ENCODE data around the gene FRMD4A.

Gene FRMD4A

DNA sequence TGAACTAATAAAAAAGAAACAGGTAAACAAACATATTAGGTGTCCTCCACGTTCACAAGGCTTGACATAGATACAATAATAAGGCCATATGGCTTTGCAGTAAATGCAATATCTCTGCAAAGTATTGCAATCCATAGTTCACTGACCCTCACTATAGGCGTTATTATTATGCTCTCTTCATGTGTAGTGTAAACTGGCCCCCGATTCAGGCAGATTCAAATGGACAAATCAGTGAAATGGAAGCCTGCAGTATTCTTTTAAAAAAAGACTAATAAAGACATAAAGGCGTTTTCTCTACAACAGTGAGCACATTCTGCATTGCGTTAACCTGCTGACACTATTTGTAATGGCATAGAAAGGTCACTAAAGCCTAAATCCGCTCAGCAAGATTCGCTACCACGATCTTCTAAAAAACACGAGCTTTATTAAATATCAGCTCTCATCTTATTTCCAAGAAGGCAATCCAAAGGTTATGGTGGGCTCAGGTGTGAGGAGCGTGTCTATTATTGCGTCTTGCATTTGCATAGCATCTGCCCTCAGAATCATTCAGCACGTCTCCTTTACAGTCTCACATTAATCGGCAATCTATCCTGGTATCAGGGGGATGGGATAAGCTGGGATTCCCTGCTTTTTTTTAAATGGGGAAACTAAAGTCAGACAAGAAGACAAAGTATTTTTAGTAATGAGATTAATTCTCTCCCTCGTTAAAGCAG, 36.2 kb downstream of the FRMD4A start:
- no peak for DNase-seq (ENCODE audit: low read depth in 2 of 2)

DNA sequence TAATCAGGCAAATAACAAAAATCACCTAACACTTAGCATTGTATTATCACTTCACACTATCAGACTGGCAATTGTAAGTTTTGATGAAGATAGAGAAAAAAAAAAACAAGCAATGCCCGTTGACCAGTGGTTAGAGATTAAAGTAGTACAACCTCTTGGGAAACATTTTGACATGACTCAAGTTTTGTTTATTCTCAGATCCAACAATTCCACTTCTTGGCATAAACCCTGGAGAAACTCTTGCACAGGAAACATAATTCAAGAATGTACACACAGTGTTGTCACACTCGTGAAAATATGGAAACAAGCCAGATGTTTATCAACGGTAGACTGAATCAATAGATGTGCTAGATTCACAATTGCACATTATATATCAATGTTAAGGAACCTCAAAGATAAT, 37.2 kb downstream of the FRMD4A start:
- no peak for DNase-seq (ENCODE audit: low read depth in 2 of 2)

DNA sequence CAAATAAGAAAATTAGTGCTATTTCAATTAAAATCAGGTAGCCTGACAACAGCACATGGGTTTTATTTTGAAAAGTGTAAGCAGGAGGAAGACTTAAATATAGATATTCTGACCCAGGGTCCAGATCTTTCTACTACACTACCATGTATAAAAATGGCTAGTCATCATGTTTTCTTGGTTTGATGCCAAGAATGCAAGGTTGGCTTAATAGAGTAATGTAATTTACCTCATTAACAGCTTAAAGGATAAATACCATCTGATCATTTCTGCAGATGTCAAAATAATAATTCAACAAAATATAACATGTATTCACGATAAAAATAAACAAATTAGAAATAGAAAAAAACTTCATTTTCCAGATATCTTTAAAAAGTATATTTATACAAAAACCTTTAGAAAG, 39.4 kb downstream of the FRMD4A start:
- no peak for DNase-seq (ENCODE audit: low read depth in 2 of 2)

DNA sequence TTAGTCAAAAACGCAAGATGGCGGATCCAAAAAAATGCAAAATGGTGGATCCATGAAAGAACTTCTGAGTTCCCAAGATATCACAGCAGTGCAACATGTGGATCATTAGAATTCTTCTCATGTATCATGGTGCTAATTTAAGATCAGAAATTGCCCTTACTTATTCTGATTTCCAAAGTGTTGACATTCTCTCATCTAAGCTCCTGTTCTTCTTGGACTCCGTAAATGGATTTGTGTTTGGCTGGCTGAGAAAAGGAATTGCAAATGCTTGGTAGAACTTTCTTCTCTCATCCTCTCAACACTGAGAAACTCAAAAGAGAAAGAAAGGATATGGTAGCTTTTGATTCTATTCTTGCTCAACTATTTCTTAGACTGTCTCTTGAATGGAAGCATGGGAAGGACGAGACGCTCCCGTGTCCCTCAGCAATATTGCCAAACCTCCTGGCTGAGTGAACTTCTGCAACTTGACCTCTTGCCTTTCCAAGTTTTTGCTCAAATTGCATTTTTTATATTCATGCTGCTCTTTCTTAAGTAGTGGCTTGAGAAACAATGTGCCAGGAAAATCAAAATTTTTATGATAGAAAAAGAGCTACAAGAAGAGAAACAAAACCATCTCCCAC, 44.7 kb downstream of the FRMD4A start:
- no peak for DNase-seq (ENCODE audit: low read depth in 2 of 2)

DNA sequence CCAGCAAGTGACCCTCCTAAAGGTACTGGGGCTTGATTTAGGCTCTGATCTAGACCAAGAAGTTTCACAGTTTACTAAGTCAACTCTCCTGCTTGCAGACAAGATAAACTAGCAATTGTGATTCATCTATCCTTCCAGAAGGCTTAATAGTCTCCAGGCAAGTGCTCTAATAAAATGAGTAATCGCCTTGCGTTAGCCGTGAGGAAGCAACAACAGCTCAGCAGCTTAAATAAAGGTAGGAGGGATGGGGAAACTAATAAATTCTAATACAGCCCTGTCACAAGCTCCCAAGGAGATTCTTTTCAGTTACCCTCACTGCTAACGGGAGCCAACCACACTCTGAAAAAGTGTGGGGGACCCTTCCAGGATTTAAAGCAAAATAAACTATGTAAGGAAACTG, 48.4 kb downstream of the FRMD4A start:
- DNase-seq (ENCODE audit: low read depth in 2 of 2): no peak

DNA sequence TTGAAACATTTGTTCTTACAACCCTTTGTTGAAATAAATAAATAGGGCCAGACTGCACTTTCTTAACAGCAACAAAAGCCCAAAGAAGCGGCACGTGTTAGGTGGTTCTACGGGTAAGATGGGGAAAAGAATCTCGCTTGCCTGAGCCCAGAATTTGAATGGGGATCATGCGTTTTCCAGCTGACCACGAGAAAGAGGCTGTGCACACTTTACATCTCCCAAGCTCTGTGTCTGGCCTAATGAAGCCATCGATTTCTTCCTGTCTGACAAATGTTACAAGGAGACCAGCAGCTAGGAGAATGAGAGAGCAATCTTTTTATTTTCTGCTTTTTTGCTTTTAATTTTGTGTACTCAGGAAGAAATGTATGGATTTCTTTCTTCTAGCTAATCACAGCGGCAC, 52.2 kb downstream of the FRMD4A start:
- DNase-seq (ENCODE audit: low read depth in 2 of 2): no peak

DNA sequence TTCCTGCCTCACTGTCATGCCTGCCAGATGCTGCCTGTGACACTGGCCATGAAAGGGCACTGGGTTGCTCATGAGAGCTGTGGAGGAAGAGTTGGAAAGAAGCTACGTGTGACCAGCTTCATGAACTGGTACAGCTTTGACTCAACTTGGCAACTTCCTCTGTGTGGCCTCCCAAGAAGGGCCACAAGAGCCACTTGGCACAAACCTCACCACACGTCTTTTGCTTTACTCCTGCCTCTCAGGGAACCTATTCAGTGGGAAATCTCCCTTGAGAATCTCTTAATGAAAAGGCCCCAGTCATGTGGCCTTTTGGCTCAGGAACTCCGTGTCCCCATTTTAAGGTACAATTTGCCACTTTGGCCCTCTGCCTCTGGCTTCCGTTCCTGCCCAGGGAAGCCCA, 54.5 kb downstream of the FRMD4A start:
- no peak for DNase-seq (ENCODE audit: low read depth in 2 of 2)

DNA sequence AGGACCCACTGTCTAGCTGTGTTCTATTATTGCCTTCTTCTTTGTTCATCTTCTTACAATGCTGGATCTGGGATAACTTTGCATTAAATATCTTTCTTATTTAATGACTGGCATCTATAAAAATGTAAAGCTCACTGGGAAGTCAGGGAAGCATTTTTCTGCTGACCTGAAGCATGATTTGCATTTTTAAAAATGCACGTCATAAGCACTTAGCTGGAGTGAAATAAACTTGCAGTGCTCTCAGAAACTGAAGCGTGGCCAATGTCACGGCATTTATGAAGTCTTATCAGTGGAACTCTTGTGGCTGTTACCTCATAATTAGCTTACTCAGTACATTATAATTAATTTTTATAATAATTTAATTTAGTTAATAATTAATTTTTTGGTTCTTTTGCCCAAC, 59.1 kb downstream of the FRMD4A start:
- DNase-seq (ENCODE audit: low read depth in 2 of 2): no peak

DNA sequence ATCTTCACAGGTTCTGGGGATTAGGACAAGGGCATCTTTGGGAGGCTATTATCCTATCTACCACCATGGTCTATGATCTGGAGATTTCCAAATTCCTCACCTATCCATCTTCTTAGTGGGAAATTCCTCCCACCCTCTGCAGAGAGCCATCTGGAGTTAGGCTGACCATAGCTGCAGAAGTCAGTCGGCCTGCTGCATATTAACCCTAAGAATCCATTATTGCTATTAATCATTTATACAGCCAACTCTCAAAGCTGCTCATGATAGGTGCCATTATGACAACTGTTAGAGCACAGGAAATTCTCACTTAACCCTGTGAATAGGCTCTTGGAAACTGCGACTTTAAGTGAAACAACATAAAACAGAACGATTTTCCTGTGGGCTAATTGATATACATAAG, 60.4 kb downstream of the FRMD4A start:
- DNase-seq (ENCODE audit: low read depth in 2 of 2): no peak

DNA sequence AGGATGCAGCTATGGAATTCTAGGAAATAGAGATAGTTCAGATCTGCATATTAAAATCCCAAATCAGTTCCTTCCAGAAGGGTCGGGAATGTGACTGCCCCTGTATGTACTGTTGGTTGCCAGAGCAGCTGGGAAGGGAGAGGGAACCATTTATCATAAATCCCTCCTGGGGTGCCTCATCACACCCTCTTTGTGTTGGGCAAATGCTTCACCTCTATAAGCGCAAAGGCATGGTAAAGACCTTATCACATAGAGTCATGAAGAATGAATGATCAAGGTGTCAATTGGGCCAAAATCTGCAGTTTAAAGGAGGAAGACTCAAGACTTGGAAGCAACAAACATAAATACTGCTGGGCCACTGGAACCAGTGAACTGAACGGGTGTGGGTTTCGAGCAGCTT, 65.0 kb downstream of the FRMD4A start:
- DNase-seq (ENCODE audit: low read depth in 2 of 2): no peak

DNA sequence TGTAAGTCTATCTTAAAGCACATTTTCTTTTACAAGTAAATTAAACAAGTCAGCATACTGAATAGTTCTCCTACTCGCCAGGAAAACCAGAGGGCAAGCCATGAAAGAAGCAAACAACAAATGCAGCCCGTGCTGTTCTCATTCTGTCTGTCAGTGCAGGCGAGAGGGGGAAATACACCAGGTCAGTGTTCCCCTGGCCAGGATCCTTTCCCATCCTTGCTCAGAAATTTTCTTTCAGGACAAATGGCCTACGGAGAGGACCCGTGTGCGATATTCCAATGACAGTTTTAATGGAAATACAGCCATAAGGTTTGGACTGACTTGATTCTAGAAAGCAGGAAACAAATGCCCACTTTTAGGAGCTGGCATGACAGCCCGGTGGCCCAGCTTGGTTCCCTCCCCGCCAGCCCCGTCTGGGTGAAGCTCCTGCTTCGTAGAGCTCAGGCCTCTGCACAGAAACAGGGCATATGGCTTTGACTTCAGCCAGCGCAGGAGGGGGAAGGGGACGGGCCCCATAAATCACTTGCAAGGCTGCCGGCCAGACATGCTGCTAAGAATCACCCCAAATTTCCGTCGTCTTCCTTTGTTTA, 67.8 kb downstream of the FRMD4A start:
- DNase-seq (ENCODE audit: low read depth in 2 of 2): no peak

DNA sequence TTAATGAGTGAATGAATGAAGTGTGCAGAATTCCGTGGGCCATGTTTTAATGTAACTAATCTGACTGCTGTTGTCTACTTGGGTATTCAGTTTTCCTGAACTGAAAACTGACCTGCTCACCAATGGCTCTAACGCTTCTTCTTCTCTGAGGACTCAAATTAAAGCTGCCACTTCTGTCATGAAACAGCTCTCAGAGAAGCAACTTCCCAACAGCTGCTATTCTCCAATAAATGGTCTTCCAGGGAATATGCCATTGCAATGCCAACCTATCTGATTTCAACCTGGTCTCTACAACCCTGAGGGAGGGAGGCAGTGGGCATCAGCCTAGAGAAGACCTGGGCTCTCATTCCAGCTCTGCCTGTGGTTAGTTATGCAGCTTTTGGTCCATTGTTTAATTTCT, 69.4 kb downstream of the FRMD4A start:
- no peak for DNase-seq (ENCODE audit: low read depth in 2 of 2)

DNA sequence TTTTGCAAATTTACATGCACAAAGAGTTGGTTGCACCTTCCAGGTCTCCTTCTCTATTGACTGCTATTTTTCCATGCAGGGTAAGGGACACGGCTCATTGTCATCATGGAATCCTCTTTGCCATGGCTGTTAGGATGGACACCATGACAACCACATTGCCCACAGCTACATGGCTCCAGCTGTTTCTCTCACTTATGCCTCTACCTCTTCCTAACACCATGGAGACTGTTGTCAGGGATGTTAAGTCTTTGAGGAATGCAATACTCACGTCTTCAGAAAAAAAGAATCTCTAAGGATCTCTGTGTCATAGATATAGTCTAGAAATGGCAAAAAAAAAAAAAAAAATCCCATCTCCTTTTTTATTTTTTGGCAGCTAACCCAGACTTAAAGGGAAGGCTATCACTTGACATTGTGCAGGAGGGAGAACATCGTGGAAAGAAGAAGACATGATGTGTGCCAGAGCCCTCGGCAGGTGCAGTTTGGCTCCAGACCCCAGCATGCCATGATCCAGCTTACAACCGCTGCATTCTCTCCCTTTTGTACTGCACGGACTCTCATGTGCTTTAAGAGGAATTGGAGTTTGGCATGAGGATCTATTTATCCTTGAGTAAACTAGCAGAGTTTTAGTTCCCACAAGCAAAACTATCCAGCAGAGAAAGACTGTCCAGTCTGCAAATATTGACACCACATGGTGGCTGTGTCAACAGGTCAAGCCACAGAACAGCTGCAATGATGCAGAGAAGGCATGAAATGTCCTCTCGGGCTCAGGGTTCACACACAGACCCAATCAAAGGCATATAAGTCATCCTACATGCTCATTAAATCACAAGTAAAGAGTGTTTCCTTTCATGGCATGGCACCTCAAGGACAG, 70.8 kb downstream of the FRMD4A start:
- no peak for DNase-seq (ENCODE audit: low read depth in 2 of 2)

DNA sequence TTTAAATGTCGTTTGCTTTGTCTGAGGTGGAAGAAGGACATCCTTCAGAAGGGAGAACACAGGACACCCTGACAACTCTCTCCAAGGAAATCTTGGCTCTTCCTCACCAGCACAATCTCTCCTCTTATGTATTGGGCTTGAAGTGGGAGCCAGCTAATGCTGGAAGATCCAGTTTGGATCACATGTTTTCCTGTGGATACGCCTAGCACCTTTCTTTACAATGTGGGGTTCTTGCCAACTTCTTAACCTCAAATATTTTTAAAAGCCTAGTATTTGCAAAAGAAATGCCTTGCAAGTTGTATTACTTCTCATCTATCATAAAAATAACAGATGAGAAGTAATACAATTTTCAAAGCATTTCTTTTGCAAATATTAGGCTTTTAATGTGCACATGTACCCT, 76.4 kb downstream of the FRMD4A start:
- no peak for DNase-seq (ENCODE audit: low read depth in 2 of 2)

DNA sequence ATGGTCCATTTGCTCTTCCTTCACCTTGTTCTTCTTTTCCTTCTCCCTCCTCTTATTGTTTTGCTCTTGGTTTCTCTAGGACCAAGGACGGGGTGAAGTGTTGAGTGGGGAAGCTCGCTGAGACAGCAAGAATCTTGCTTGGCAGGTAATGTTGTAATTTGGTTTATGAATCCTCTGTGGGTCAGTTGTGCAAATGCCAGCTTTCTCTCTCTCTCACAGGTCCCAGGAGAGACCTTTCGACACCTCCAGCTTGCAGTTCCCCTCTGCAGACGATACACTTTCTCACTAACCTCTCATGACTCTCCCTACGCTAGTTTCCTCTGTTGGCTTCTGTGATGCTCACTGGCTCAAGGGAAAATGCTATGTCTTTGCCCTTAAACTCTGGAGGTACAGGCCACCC, 77.0 kb downstream of the FRMD4A start:
- DNase-seq (ENCODE audit: low read depth in 2 of 2): no peak

DNA sequence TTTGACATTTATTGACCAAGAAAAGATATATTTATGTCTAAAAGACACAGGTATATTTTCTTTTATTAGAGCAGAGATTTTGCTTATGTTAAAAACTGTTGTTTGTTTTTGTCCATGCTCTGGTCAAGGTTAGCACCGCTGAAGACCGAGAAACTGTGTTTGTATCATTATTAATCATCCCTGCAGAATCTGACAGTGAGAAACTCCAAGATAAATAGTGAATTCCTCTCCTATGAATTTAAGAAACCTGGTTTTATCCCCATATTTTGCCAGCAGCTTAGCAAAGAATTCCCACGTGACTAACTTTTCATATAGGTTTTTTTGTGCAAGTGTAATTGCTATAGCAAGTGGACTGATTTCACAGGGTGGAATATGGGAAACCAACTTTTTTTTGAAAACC, 77.6 kb downstream of the FRMD4A start:
- no peak for DNase-seq (ENCODE audit: low read depth in 2 of 2)

DNA sequence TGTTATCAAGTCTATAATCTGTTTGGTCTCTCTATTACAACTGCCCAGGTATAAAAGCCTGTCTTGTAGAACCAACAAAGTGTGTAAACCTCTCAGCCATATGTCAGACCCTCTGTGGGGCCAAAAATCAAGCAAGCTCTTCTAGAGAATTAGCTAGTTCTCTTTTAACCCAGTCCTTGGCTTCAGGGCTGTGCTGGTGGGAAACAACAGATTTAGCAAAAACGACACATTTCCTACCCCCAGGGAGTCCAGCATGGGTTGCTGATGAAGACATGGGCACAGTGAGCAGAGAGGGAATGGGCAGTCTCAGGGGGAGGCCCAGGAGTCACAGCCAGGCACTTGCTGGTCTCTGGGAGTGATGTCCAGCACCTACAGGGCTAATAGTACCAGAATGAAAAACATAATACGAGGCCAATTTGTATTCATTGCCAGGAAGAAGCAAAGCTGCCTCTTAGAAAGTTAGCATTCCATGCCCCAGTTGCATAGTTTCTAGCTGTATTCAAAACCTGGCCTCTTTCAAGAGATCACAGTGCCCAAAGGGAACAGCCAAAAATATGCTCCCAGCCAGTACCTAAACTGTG, 80.1 kb downstream of the FRMD4A start:
- no peak for DNase-seq (ENCODE audit: low read depth in 2 of 2)

DNA sequence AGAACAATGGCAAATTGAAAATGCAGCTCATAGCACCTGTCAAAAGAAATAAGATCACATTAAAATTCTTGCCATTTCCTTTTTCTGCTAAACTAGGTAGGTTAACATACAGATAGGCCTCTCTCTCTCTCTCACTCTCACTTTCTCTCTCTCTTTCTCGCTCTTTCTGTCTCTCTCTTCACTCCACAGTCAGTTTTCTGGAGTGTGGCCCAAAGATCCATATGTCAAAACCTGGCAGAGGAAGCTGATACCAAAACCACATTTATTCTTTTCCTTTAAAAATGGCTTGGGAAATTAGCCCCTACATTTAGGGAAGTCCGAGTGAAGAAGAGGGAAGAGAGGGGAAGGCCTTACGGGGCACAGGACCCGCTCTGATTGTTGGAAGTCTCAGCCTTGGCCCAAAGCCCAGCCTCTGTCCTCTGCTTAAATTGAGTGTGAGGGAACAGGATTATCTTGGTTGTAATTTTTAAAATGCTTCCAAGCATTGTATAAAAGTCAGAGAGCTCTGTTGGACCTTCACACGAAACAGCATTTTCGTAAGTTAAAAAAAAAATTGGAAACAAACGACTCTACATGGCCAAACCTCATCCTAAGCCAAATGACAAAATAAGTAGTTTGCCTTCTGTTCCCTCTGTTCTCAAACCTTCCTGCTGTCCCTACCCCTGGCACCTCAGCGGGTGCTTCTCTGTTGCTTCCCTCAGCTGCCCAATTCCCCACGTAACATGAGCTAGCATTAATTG, 83.2 kb downstream of the FRMD4A start:
- no peak for DNase-seq (ENCODE audit: low read depth in 2 of 2)

DNA sequence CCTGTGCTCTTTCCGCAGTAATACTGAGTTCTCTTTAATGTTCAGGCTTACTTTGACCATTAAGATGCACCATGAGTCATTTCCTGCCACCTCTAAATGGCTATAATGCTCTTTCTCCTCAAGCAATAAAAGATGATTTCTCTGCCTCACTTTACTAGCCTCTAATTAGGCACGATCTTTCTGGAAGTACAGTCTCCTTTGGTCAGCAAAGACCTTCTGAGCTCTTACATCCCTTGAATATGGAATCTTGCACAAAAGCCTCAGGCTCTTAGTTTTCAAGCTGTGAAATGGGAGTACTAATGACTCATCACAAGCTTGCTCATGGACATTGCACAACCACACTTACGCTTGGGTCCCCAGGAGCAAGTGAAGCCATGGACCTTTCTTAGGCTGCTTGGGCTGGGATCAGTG, 85.9 kb downstream of the FRMD4A start:
- no peak for DNase-seq (ENCODE audit: low read depth in 2 of 2)

DNA sequence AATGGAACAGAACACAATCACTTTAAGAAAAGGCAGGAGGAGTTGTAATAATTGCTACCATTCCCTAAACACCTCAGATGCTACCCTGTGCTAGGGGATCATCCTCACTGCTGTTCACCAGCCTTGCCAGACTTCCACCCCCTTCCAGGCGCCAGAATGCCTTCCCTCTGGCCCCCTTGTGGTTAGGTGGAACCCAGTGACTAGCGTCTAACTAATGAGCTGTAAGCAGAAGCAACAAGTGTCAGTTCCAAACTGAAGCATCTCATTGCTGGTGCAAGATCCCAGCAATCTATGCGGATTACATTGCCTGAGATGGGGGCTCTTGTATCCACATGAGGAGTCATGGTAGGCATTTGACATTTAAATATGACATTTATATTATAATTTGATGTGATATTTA, 86.6 kb downstream of the FRMD4A start:
- DNase-seq (ENCODE audit: low read depth in 2 of 2): no peak

DNA sequence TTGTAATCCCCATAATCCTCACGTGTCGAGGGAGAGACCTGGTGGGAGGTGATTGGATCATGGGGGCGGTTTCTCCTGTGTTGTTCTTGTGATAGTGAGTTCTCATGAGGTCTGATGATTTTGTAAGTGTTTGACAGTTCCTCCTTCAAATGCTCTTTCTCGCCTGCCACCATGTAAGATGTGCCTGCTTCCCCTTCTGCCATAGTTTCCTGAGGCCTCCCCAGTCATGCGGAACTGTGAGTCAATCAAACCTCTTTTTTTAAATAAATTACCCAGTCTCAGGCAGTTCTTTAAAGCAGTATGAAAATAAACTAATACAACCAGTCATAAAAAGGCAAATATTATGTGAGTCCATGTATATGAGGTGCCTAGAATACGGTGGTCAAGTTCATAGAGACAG, 87.5 kb downstream of the FRMD4A start:
- DNase-seq (ENCODE audit: low read depth in 2 of 2): no peak

DNA sequence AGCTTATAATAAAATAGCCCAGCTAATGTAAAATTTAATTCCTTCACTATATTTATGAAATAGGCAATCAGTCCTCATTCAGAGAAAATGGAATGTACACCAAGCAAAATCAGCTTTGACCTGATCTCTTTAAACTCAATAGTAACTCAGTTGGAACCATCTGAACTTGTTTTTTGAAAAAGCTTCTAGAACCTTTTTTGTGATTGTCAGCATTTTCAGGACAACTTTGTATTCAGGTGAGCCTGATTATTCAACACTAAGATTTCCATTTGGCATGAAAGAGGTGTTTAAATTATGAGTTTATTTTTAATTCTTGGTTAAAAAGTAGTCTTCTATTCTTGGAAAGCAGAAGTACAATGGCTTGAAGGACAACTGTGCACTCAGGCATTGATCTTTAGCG, 89.5 kb downstream of the FRMD4A start:
- DNase-seq (ENCODE audit: low read depth in 2 of 2): no peak

All from stimulated activated CD4-positive, alpha-beta T cell treated with anti-CD3 and anti-CD28 coated beads, Interleukin-15, amount 100 ng/mL, for 48 hours (primary cell).